GM12878 (cell line): ENCODE measurements around the gene ESR2. TPM values are rescaled to one million over a fixed set of nuclear protein-coding genes. Genes with fewer than 3 reads are reported as not detected.

ENCODE experiments used
- ATAC-seq: fragments of 200-7000 bp; cut with Tn5 transposase; 3 replicates; pipeline ENCODE4 v1.9.1; 2020; ENCODE audit warnings: mild to moderate bottlenecking, moderate library complexity
- BruUV-seq: library from RNA; stranded (reverse); fragments of 400-500 nt; replicated peaks from 2 replicates; lab custom pipeline; 2021; lab: Mats Ljungman, UMichigan
- CTCF ChIA-PET: fragments of 300-600 bp; sonication (Branson Sonifier 250); formaldehyde crosslinking; extraction: SDS; loops from one replicate; lab custom pipeline; 2021; ENCODE audit warnings: inconsistent platforms; lab: Yijun Ruan, JAX
- POLR2A ChIA-PET: fragments of 350-600 bp; formaldehyde crosslinking; extraction: SDS; loops from one replicate; lab custom pipeline; 2021; ENCODE audit warnings: inconsistent platforms; lab: Charles Lee
- RAD21 ChIA-PET: fragments of 300-600 bp; sonication (Branson Sonifier 250); formaldehyde crosslinking; loops from one replicate; lab custom pipeline; 2023; ENCODE audit warnings: antibody characterized with exemption; ENCODE audit not compliant: unreplicated experiment; lab: Charles Lee
- SMC1A ChIA-PET: fragments of 300-600 bp; sonication (Branson Sonifier 250); formaldehyde crosslinking; loops from one replicate; lab custom pipeline; 2023; ENCODE audit not compliant: unreplicated experiment, uncharacterized antibody; lab: Charles Lee
- DNase-seq: peaks from one replicate; pipeline ENCODE4 v3.0.0-alpha.2; 2011; ENCODE audit warnings: low read depth, low spot score
- FAIRE-seq: peaks from 3 replicates; lab custom pipeline; 2011; peaks lifted over from hg19 to GRCh38; lab: Jason Lieb, UNC
- H2AFZ ChIP-seq: 2 replicates; pipeline ENCODE4 v1.6.0; 2011; ENCODE audit warnings: low read depth, low read length, control low read depth; ENCODE audit not compliant: control insufficient read depth
- H3K27ac ChIP-seq: 2 replicates; pipeline ENCODE4 v1.5.1; 2011; ENCODE audit warnings: control low read depth; ENCODE audit not compliant: control insufficient read depth, insufficient read depth
- H3K27me3 ChIP-seq, 2 experiments: replicated peaks in 1 of 2; 2 replicates each; pipeline versions ENCODE4 v1.6.0 to v1.6.1; 2011; ENCODE audit warnings: low read length in 1 of 2; ENCODE audit not compliant: control insufficient read depth in 2 of 2, insufficient read depth in 2 of 2
- H3K36me3 ChIP-seq, 2 experiments: 2 replicates each; pipeline ENCODE4 v1.5.1; 2011; ENCODE audit warnings: low read length in 1 of 2; ENCODE audit not compliant: control insufficient read depth in 2 of 2, insufficient read depth in 2 of 2
- H3K4me1 ChIP-seq: 2 replicates; pipeline ENCODE4 v1.6.1; 2011; ENCODE audit warnings: mild to moderate bottlenecking, low read length, moderate library complexity, mixed read lengths; ENCODE audit not compliant: control insufficient read depth, insufficient read depth
- H3K4me2 ChIP-seq: 2 replicates; pipeline ENCODE4 v1.6.0; 2011; ENCODE audit warnings: control low read depth; ENCODE audit not compliant: control insufficient read depth, insufficient read depth
- H3K4me3 ChIP-seq: fragments of 200-600 bp; sonication (generic); 2 replicates; pipeline ENCODE4 v1.5.1; 2016
- H3K79me2 ChIP-seq: 2 replicates; pipeline ENCODE4 v1.6.0; 2011; ENCODE audit warnings: low read length; ENCODE audit not compliant: control insufficient read depth, insufficient read depth
- H3K9ac ChIP-seq: 2 replicates; pipeline ENCODE4 v1.8.0; 2011; ENCODE audit warnings: low read length, control low read depth, mixed read lengths; ENCODE audit not compliant: control insufficient read depth, insufficient read depth
- H3K9me3 ChIP-seq: replicated peaks from 3 replicates; pipeline ENCODE4 v1.5.1; 2011; ENCODE audit warnings: mild to moderate bottlenecking, low read length; ENCODE audit not compliant: control insufficient read depth, insufficient read depth
- H4K20me1 ChIP-seq: 2 replicates; pipeline ENCODE4 v1.6.0; 2011; ENCODE audit not compliant: control insufficient read depth, insufficient read depth
- ATF7 ChIP-seq: fragments of 450-650 bp; IDR thresholded peaks from 2 replicates; pipeline ENCODE4 v1.6.1; 2016; ENCODE audit warnings: low read depth, mild to moderate bottlenecking
- BACH1 ChIP-seq: fragments of 450-650 bp; IDR thresholded peaks from 2 replicates; pipeline ENCODE4 v1.6.1; 2017; ENCODE audit warnings: mild to moderate bottlenecking, borderline replicate concordance
- BRCA1 ChIP-seq: IDR thresholded peaks from 2 replicates; pipeline ENCODE4 v1.6.1; 2011; ENCODE audit warnings: low read depth, low read length, improper control_type of control experiment
- DPF2 ChIP-seq: fragments of 450-650 bp; IDR thresholded peaks from 2 replicates; pipeline ENCODE4 v1.6.1; 2017; ENCODE audit warnings: mild to moderate bottlenecking
- EED ChIP-seq: sonication (generic); IDR thresholded peaks from 2 replicates; pipeline ENCODE4 v1.6.1; 2016; ENCODE audit warnings: antibody characterized with exemption, low read depth
- EP300 ChIP-seq, 2 experiments: fragments of 150-350 bp in 1 of 2; IDR thresholded peaks; 2 replicates each; pipeline ENCODE4 v1.6.1; 2011 to 2012; ENCODE audit warnings: low read depth in 2 of 2, low read length in 2 of 2, borderline replicate concordance in 1 of 2, improper control_type of control experiment in 1 of 2, inconsistent platforms in 1 of 2; ENCODE audit not compliant: control insufficient read depth in 1 of 2
- GATAD2B ChIP-seq: fragments of 450-650 bp; conservative IDR thresholded peaks from 2 replicates; pipeline ENCODE4 v1.6.1; 2017; ENCODE audit warnings: low read depth, mild to moderate bottlenecking, moderate library complexity
- IKZF2 ChIP-seq, 2 experiments: fragments of 450-650 bp; IDR thresholded peaks; 2 replicates each; pipeline ENCODE4 v1.6.1; 2017; ENCODE audit warnings: mild to moderate bottlenecking in 2 of 2, moderate library complexity in 2 of 2
- MEF2A ChIP-seq: IDR thresholded peaks from 2 replicates; pipeline ENCODE4 v1.6.1; 2011; ENCODE audit warnings: low read depth, mild to moderate bottlenecking, low read length, moderate library complexity; ENCODE audit not compliant: insufficient read depth
- NBN ChIP-seq: fragments of 450-650 bp; IDR thresholded peaks from 2 replicates; pipeline ENCODE4 v1.6.1; 2016
- POLR2AphosphoS5 ChIP-seq: IDR thresholded peaks from 2 replicates; pipeline ENCODE4 v1.6.1; 2011; ENCODE audit warnings: mild to moderate bottlenecking, low read length, inconsistent platforms
- RBBP5 ChIP-seq: fragments of 200-600 bp; sonication (generic); conservative IDR thresholded peaks from 2 replicates; pipeline ENCODE4 v1.6.1; 2016
- RUNX3 ChIP-seq: IDR thresholded peaks from 2 replicates; pipeline ENCODE4 v1.6.1; 2012; ENCODE audit warnings: low read length, inconsistent platforms
- SMARCA5 ChIP-seq: fragments of 450-650 bp; IDR thresholded peaks from 2 replicates; pipeline ENCODE4 v1.6.1; 2017; ENCODE audit warnings: mild to moderate bottlenecking
- SP1 ChIP-seq: IDR thresholded peaks from one replicate; pipeline ENCODE4 v1.6.1; 2011; ENCODE audit warnings: low read depth, low read length
- SREBF1 ChIP-seq: IDR thresholded peaks from 2 replicates; pipeline ENCODE4 v1.6.1; 2012; ENCODE audit warnings: mild to moderate bottlenecking, low read length
- WGBS: methylation state at CpG from one replicate; pipeline ENCODE4 v1.1.6; 2016; ENCODE audit warnings: low lambda C conversion rate; ENCODE audit not compliant: insufficient replicate concordance, insufficient coverage; ENCODE audit errors: missing lambda C conversion rate; 5-methylcytosine and 5-hydroxymethylcytosine counted together
- in situ Hi-C: fragments of 300-500 bp; cut with MboI; formaldehyde crosslinking; loops from 9 replicates; pipeline ENCODE4 v1.14.3; 2018; ENCODE audit warnings: mixed read lengths
- intact Hi-C: fragments of 100-400 bp; cut with micrococcal nuclease; formaldehyde crosslinking; loops from one replicate; pipeline ENCODE4 v1.14.2; 2022; ENCODE audit not compliant: unreplicated experiment
- polyA plus RNA-seq, 11 experiments: library from polyadenylated mRNA; depleted of rRNA in 4 of 11; unstranded in 6 of 11; stranded (reverse) in 5 of 11; fragments of >200 nt; fragmentation: Nextera tagmentation in 4 of 11; fragmentation: Illumina TruSeq in 1 of 11; extraction: Ambion mirVana in 4 of 11; extraction: Trizol in 1 of 11; gene quantifications; 1 replicate in 1 of 11; 2 replicates in 10 of 11; pipeline versions ENCODE4 v1.2.1 to v1.2.3, GENCODE V29; 2011 to 2016; ENCODE audit warnings: inconsistent platforms in 2 of 11, missing spikeins in 2 of 11, low read depth in 1 of 11
- total RNA-seq, 4 experiments: library from RNA; depleted of rRNA in 3 of 4; stranded (reverse); fragments of >200 nt in 3 of 4; fragmentation: Illumina TruSeq in 1 of 4; extraction: Trizol in 1 of 4; gene quantifications; 2 replicates each; pipeline versions ENCODE4 v1.2.1 to v1.2.3, GENCODE V29; 2013 to 2021
- TF ChIP-seq, protein P1 (sequence below): fragments of 450-650 bp; IDR thresholded peaks from 2 replicates; pipeline ENCODE4 v1.6.1; 2016; ENCODE audit warnings: mild to moderate bottlenecking, moderate library complexity, borderline replicate concordance
- TF ChIP-seq, protein P2 (sequence below): IDR thresholded peaks from 2 replicates; pipeline ENCODE4 v1.6.1; 2012; ENCODE audit warnings: low read length, inconsistent platforms

The ESR2 gene
- total and polyA plus RNA-seq, 10 of the 15 experiments (the other 5 are each of a cell fraction or from before 2014, with no cell fraction given) = 0.29 to 2.6 (median 0.81) TPM

- Histone ChIP-seq H3K27ac (peak overlapping the region; percentile 94), H3K27me3 (no peaks in the 10 kb centered on the region), H3K36me3 (0 out of 4 replicates have a peak, but pooled peaks cover 0 to 3% of the 10 kb centered on the region in 2 experiments), H3K4me2 (peak overlapping the region; percentile 89), H2AFZ (peak overlapping the region; percentile 35), H3K79me2 (peaks cover 4% of the 10 kb centered on the region; the same call in 1 of the 2 replicates), H3K9me3 (no peaks in the 10 kb centered on the region), H4K20me1 (no peaks in the 10 kb centered on the region), H3K4me3 (peak overlapping the region; percentile 33), H3K9ac (peak overlapping the region; percentile 70), H3K4me1 (peaks cover 53% of the 10 kb centered on the region)
- FAIRE-seq (peak; percentile 83), DNase-seq (peak; percentile 93), ATAC-seq (peak; percentile 65)
- CTCF ChIA-PET = interaction anchor here (0.6 to 3.0 kb wide), 19 partner anchors 13 to 466 kb away, joined by 3 to 17 read pairs (median 3); partner anchors contain the start of gene ESR2
- RAD21 ChIA-PET = interaction anchor here (0.6 to 2.0 kb wide), 14 partner anchors 9 to 491 kb away, joined by 3 to 18 read pairs (median 4); partner anchors contain the start of genes ESR2 and MTHFD1
- in situ Hi-C loops (no loop called here), intact Hi-C loops (loop anchor here (1.0 kb wide), 1 partner anchor 59 kb away; no protein-coding TSS in a partner anchor)
- POLR2A ChIA-PET = interaction anchor here (0.9 to 1.7 kb wide), 11 partner anchors 10 to 595 kb away, joined by 3 to 8 read pairs (median 4); partner anchors contain the start of gene ESR2
- SMC1A ChIA-PET = interaction anchor here (0.6 to 4.0 kb wide), 21 partner anchors 10 to 442 kb away, joined by 3 to 34 read pairs (median 4); partner anchors contain the start of gene ESR2
- WGBS = 11% methylated on average over 13 of the region's 13 CpGs
- no TSS peak for BruUV-seq
- no peak for TF ChIP-seq BRCA1
- peak; percentile 98 for TF ChIP-seq ATF7
- TF ChIP-seq SP1 = peak; percentile 39
- TF ChIP-seq DPF2 = peak; percentile 76
- TF ChIP-seq EP300 (IDR thresholded peaks at IDR 0.05; ENCODE audit: borderline replicate concordance in 1 of 2, control insufficient read depth in 1 of 2, low read depth in 2 of 2, low read length in 2 of 2) = peak; percentile 90 to 91
- peak; percentile 50 for TF ChIP-seq EED
- TF ChIP-seq RUNX3 = peak; percentile 93
- TF ChIP-seq SREBF1 = no peak
- TF ChIP-seq IKZF2 (IDR thresholded peaks at IDR 0.05) = peak; percentile 87 to 92
- peak; percentile 63 for TF ChIP-seq POLR2AphosphoS5
- TF ChIP-seq MEF2A = peak; percentile 58; the same call in 1 of the 2 replicates
- peak; percentile 46 for TF ChIP-seq GATAD2B
- TF ChIP-seq, protein P1, sequence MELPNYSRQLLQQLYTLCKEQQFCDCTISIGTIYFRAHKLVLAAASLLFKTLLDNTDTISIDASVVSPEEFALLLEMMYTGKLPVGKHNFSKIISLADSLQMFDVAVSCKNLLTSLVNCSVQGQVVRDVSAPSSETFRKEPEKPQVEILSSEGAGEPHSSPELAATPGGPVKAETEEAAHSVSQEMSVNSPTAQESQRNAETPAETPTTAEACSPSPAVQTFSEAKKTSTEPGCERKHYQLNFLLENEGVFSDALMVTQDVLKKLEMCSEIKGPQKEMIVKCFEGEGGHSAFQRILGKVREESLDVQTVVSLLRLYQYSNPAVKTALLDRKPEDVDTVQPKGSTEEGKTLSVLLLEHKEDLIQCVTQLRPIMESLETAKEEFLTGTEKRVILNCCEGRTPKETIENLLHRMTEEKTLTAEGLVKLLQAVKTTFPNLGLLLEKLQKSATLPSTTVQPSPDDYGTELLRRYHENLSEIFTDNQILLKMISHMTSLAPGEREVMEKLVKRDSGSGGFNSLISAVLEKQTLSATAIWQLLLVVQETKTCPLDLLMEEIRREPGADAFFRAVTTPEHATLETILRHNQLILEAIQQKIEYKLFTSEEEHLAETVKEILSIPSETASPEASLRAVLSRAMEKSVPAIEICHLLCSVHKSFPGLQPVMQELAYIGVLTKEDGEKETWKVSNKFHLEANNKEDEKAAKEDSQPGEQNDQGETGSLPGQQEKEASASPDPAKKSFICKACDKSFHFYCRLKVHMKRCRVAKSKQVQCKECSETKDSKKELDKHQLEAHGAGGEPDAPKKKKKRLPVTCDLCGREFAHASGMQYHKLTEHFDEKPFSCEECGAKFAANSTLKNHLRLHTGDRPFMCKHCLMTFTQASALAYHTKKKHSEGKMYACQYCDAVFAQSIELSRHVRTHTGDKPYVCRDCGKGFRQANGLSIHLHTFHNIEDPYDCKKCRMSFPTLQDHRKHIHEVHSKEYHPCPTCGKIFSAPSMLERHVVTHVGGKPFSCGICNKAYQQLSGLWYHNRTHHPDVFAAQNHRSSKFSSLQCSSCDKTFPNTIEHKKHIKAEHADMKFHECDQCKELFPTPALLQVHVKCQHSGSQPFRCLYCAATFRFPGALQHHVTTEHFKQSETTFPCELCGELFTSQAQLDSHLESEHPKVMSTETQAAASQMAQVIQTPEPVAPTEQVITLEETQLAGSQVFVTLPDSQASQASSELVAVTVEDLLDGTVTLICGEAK = 0 out of 2 replicates have a peak, but pooled peaks have one; percentile 31
- peak; percentile 55; the same call in 1 of the 2 replicates for TF ChIP-seq SMARCA5
- TF ChIP-seq NBN = peak; percentile 63; the same call in 1 of the 2 replicates
- 0 out of 2 replicates have a peak, but pooled peaks have one; percentile 85 for TF ChIP-seq RBBP5
- 0 out of 2 replicates have a peak, but pooled peaks have one; percentile 40 for TF ChIP-seq BACH1
- TF ChIP-seq, protein P2, sequence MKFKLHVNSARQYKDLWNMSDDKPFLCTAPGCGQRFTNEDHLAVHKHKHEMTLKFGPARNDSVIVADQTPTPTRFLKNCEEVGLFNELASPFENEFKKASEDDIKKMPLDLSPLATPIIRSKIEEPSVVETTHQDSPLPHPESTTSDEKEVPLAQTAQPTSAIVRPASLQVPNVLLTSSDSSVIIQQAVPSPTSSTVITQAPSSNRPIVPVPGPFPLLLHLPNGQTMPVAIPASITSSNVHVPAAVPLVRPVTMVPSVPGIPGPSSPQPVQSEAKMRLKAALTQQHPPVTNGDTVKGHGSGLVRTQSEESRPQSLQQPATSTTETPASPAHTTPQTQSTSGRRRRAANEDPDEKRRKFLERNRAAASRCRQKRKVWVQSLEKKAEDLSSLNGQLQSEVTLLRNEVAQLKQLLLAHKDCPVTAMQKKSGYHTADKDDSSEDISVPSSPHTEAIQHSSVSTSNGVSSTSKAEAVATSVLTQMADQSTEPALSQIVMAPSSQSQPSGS = peak; percentile 81
These were observed 58.2 kb downstream of the ESR2 start for GRCh38 chr14:64235652-64236640.
